MM.1S (cell line): Measurements from ENCODE around the gene PPP4R3B.
"Not testable (repeated sequence)": the region's sequence is repeated elsewhere in the genome, so short reads cannot be mapped to it uniquely, and the experiment has no call there.

ENCODE experiments used
- CTCF ChIP-seq: fragments of 300-600 bp; sonication (generic); IDR thresholded peaks from 2 replicates; pipeline ENCODE4 v1.5.1; 2016; ENCODE audit warnings: antibody characterized with exemption, low read length, mixed read lengths
- EZH2 ChIP-seq: fragments of 300-600 bp; sonication (generic); optimal IDR thresholded peaks from 2 replicates; pipeline ENCODE3; 2017; ENCODE audit warnings: low read depth, mild to moderate bottlenecking, antibody characterized with exemption, low read length, mixed read lengths

DNA sequence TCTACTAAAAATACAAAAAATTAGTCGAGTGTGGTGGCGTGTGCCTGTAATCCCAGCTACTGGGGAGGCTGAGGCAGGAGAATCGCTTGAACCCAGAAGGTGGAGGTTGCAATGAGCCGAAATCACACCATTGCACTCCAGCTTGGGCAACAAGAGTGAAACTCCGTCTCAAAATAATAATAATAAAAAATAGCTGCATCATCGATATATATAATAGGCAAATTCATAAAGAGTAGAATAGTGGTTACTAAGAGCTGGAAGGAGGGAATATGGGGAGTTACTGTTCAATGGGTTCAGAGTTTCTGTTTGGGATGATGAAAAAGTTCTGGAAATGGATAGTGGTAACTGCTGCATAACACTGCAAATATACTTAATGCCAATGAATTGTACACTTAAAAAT, 20.6 kb downstream of the PPP4R3B start:
- TF ChIP-seq CTCF, EZH2: not testable (repeated sequence)
